Heart left ventricle (tissue), 13 donors: ENCODE data around the gene TMEM234.
A peak's percentile ranks its signal among the peaks of the same experiment; 100 is the strongest.

Experiments used
- POLR2A ChIP-seq, 2 donors: fragments of 450-650 bp; IDR thresholded peaks; one replicate each; pipeline ENCODE4 v1.6.1; 2017; ENCODE audit warnings: antibody characterized with exemption in 2 of 2, mild to moderate bottlenecking in 2 of 2, moderate library complexity in 2 of 2
- TF ChIP-seq, protein P1 (sequence below), 12 donors: fragments of 200-600 bp; sonication (generic) in 4 of 12; IDR thresholded peaks; one replicate each; pipeline versions ENCODE4 v1.5.0 to v1.8.0; 2018 to 2022; ENCODE audit warnings: antibody characterized with exemption in 12 of 12, mild to moderate bottlenecking in 5 of 12
- donor health status: ischemic (EF 13 %, LVEDD 7.1; RV severe dilation, severe dysfunction).
- donor health status: DM: no; HTN: yes; CAD: no.
- donor health status: DM: no; HTN: no; CAD: no.
- donor health status: ischemic (EF 25% LVEDD 6.9; RV normal size, moderate dysfunction).
- donor health status: ischemic (EF 25% LVEDD 5.7; RV mildly dilated, moderate dysfunction).
- donor health status: ischemic (EF 35%, LVEDD 5.7; RV mildly dilated, moderate dysfunction).
- donor health status: nonischemic (EF 11% LVEDD 7.7; RV severe dilation, severe dysfunction).
- donor health status: DM: yes; HTN: yes; CAD: no.
- donor health status: PGD.
- donor health status: ischemic (EF 29% LVEDD 5.4; RV normal size, mild dysfunction).
- donor health status: nonischemic (EF 23%, LVEDD 6.1; RV moderate dilation, normal function).

DNA sequence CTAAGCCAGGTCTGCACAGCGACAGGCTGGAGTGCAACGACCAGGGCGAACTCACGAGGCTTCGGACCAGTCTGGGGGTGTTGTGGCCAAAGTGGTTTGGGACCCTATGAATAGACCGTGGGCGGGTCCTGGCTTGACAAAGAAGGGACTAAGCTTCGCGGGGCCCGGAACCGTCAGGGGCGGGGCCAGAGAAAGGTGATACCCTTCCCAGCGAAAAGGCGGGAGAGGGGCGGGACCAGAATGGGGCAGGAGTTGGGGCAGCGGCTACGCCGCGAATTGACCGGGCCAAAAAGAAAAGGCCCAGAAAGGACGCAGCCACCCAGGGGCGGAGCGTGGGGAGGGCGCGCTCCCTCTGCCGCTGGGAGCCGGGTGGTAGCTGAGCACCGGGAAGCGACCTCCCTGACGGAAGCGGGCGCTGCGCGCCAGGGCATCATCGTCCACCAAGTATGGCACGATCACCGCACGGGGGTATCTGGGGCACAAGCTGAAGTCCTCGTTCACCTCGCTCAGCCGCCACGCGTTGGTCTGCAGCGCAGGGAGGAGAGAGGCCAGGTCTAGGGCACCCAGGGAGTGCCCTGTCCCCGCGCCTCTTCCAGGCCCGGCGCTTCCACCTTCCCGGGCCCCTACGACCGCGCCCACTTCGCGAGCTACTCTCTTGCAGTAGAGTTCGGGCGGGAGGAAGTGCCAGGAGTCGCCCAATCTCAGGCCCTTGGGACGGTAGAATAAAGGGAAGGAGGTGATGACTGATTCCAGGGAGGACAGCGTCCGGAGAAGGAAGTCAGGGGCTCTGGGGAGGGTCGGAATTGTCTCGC is 18.2 kb upstream of the TMEM234 start:
- TF ChIP-seq, protein P1, sequence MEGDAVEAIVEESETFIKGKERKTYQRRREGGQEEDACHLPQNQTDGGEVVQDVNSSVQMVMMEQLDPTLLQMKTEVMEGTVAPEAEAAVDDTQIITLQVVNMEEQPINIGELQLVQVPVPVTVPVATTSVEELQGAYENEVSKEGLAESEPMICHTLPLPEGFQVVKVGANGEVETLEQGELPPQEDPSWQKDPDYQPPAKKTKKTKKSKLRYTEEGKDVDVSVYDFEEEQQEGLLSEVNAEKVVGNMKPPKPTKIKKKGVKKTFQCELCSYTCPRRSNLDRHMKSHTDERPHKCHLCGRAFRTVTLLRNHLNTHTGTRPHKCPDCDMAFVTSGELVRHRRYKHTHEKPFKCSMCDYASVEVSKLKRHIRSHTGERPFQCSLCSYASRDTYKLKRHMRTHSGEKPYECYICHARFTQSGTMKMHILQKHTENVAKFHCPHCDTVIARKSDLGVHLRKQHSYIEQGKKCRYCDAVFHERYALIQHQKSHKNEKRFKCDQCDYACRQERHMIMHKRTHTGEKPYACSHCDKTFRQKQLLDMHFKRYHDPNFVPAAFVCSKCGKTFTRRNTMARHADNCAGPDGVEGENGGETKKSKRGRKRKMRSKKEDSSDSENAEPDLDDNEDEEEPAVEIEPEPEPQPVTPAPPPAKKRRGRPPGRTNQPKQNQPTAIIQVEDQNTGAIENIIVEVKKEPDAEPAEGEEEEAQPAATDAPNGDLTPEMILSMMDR (IDR thresholded peaks at IDR 0.05): peak in 10 of 12 donors; percentile 18 to 55 (median 27)
- TF ChIP-seq POLR2A (IDR thresholded peaks at IDR 0.05): peak in 1 of 2 donors; percentile 60
